Fibroblast of lung (primary cell): ENCODE results near the gene TMPRSS3. TPM values are rescaled to one million over a fixed set of nuclear protein-coding genes. Genes with fewer than 3 reads are reported as not detected.

Experiments used
- DNase-seq, 2 donors: peaks; one replicate each; pipeline versions ENCODE4 v3.0.0 to v3.0.0-alpha.2; 2010; ENCODE audit warnings: low read depth in 2 of 2
- H2AFZ ChIP-seq: 2 replicates; pipeline ENCODE4 v1.5.1; 2012; ENCODE audit warnings: low read length, control low read depth, inconsistent platforms
- H3K27ac ChIP-seq: 2 replicates; pipeline ENCODE4 v1.5.1; 2011; ENCODE audit warnings: low read length, control low read depth; ENCODE audit not compliant: insufficient read depth
- H3K27me3 ChIP-seq: 2 replicates; pipeline ENCODE4 v1.5.1; 2011; ENCODE audit warnings: mild to moderate bottlenecking, low read length; ENCODE audit not compliant: control insufficient read depth, insufficient read depth
- H3K36me3 ChIP-seq: 2 replicates; pipeline ENCODE4 v1.5.1; 2011; ENCODE audit warnings: low read length; ENCODE audit not compliant: control insufficient read depth, insufficient read depth
- H3K4me1 ChIP-seq: 2 replicates; pipeline ENCODE4 v1.5.1; 2011; ENCODE audit warnings: low read length; ENCODE audit not compliant: control insufficient read depth, insufficient read depth; ENCODE audit errors: extremely low read depth
- H3K4me2 ChIP-seq: 2 replicates; pipeline ENCODE4 v1.5.1; 2011; ENCODE audit warnings: low read length, control low read depth; ENCODE audit not compliant: insufficient read depth; ENCODE audit errors: extremely low read depth
- H3K4me3 ChIP-seq, 4 experiments: fragments of 200-600 bp in 1 of 4; sonication (generic) in 1 of 4; replicated peaks in 1 of 4; 2 replicates each; pipeline ENCODE4 v1.5.1; 2011 to 2016; ENCODE audit warnings: low read length in 4 of 4, low read depth in 3 of 4, mild to moderate bottlenecking in 3 of 4, control low read depth in 2 of 4, inconsistent platforms in 1 of 4, mixed read lengths in 1 of 4; ENCODE audit not compliant: insufficient read depth in 1 of 4; ENCODE audit errors: control extremely low read depth in 1 of 4
- H3K79me2 ChIP-seq: 2 replicates; pipeline ENCODE4 v1.5.1; 2012; ENCODE audit warnings: mild to moderate bottlenecking, low read length, inconsistent platforms; ENCODE audit not compliant: control insufficient read depth, insufficient read depth
- H3K9ac ChIP-seq: 2 replicates; pipeline ENCODE4 v1.5.1; 2011; ENCODE audit warnings: mild to moderate bottlenecking, low read length, control low read depth; ENCODE audit not compliant: insufficient read depth
- H3K9me3 ChIP-seq: 2 replicates; pipeline ENCODE4 v1.5.1; 2012; ENCODE audit warnings: low read depth, low read length; ENCODE audit not compliant: control insufficient read depth, insufficient read depth
- H4K20me1 ChIP-seq: 2 replicates; pipeline ENCODE4 v1.5.1; 2011; ENCODE audit warnings: low read length; ENCODE audit not compliant: control insufficient read depth, insufficient read depth; ENCODE audit errors: extremely low read depth
- CTCF ChIP-seq, 2 donors: IDR thresholded peaks in 1 of 2; conservative IDR thresholded peaks in 1 of 2; 1 replicate in 1 of 2; 2 replicates in 1 of 2; pipeline ENCODE4 v1.5.1; 2011 to 2012; ENCODE audit warnings: low read length in 2 of 2, control low read depth in 1 of 2, inconsistent platforms in 1 of 2, low read depth in 1 of 2, mild to moderate bottlenecking in 1 of 2
- EZH2 ChIP-seq: IDR thresholded peaks from 2 replicates; pipeline ENCODE4 v1.5.1; 2012; ENCODE audit warnings: low read length, control low read depth, mild to moderate bottlenecking; ENCODE audit errors: missing control alignments
- polyA plus RNA-seq, 2 donors: library from polyadenylated mRNA; depleted of rRNA in 1 of 2; stranded (reverse) in 1 of 2; unstranded in 1 of 2; fragments of >200 nt; gene quantifications; 2 replicates each; pipeline ENCODE4 v1.2.1, GENCODE V29; 2011 to 2012; ENCODE audit warnings: missing spikeins in 1 of 2
- total RNA-seq: library from RNA; depleted of rRNA; stranded (reverse); fragments of >200 nt; gene quantifications from 2 replicates; pipeline ENCODE4 v1.2.1, GENCODE V29; 2014

The TMPRSS3 gene
- total and polyA plus RNA-seq, 2 donors (not counting 1 experiment from before 2014, with no cell fraction given) = not detected

- no peak within 1 kb of the TSS for H2AFZ ChIP-seq
- DNase-seq = no peak
- H3K4me2 ChIP-seq = no peak within 1 kb of the TSS
- no peaks in the 10 kb centered on the region for H3K27me3 ChIP-seq
- H3K4me1 ChIP-seq = no peaks in the 10 kb centered on the region
- TF ChIP-seq CTCF (conservative IDR thresholded peaks at IDR 0.05 in 1 of 2, IDR thresholded peaks at IDR 0.05 in 1 of 2; ENCODE audit: low read depth in 1 of 2, low read length in 2 of 2) (no peak), EZH2 (no peak)
- H3K79me2 ChIP-seq = no peaks in the 10 kb centered on the region
- H3K9ac ChIP-seq = no peak within 1 kb of the TSS
- no peaks in the 10 kb centered on the region for H4K20me1 ChIP-seq
- H3K9me3 ChIP-seq = no peaks in the 10 kb centered on the region
- no peak within 1 kb of the TSS for H3K4me3 ChIP-seq
- H3K36me3 ChIP-seq = no peaks in the 10 kb centered on the region
- no peak within 1 kb of the TSS for H3K27ac ChIP-seq
These were observed 29.4 kb downstream of the TMPRSS3 start, which contains the start of gene TFF1 for GRCh38 chr21:42366292-42367010. Gene TFF1 (minus strand): TSS chr21:42366535. CDS start chr21:42366495, 40 bp downstream.

GRCh38 chr21:42365770-42366169 is 30.1 kb downstream of the TMPRSS3 start:
- Histone ChIP-seq H3K36me3 (no peaks in the 10 kb centered on the region), H3K4me2 (no peak overlapping the region), H4K20me1 (no peaks in the 10 kb centered on the region), H3K27me3 (no peaks in the 10 kb centered on the region), H3K4me1 (no peaks in the 10 kb centered on the region), H3K9me3 (no peaks in the 10 kb centered on the region), H3K79me2 (no peaks in the 10 kb centered on the region), H3K27ac (no peak overlapping the region), H3K9ac (no peak overlapping the region), H2AFZ (no peak overlapping the region), H3K4me3 (no peak overlapping the region)
- TF ChIP-seq EZH2 (no peak), CTCF (conservative IDR thresholded peaks at IDR 0.05 in 1 of 2, IDR thresholded peaks at IDR 0.05 in 1 of 2; ENCODE audit: low read depth in 1 of 2, low read length in 2 of 2) (no peak)
- no peak for DNase-seq

- Histone ChIP-seq H3K27ac (no peak overlapping the region), H3K9me3 (no peaks in the 10 kb centered on the region), H4K20me1 (no peaks in the 10 kb centered on the region), H3K27me3 (no peaks in the 10 kb centered on the region), H3K36me3 (no peaks in the 10 kb centered on the region), H2AFZ (no peak overlapping the region), H3K79me2 (no peaks in the 10 kb centered on the region), H3K4me2 (no peak overlapping the region), H3K9ac (no peak overlapping the region), H3K4me3 (no peak overlapping the region), H3K4me1 (no peaks in the 10 kb centered on the region)
- no peak for DNase-seq
- no peak for TF ChIP-seq EZH2
- TF ChIP-seq CTCF (conservative IDR thresholded peaks at IDR 0.05 in 1 of 2, IDR thresholded peaks at IDR 0.05 in 1 of 2; ENCODE audit: low read depth in 1 of 2, low read length in 2 of 2) = no peak
These were observed 31.5 kb downstream of the TMPRSS3 start for GRCh38 chr21:42364304-42364865.
